ENCODE data around the gene RAPGEF3. TPM values are rescaled to one million over a fixed set of nuclear protein-coding genes. Genes with fewer than 3 reads are reported as not detected.
A peak's percentile ranks its signal among the peaks of the same experiment; 100 is the strongest.

Gene RAPGEF3
- polyA plus RNA-seq, 2 donors, result 23.2 to 75.2 TPM

- WGBS, 2 donors, result 88 to 89% methylated on average over 16 of the region's 16 CpGs
- no peaks in the 10 kb centered on the region for H3K9me3 ChIP-seq (ENCODE audit: control insufficient read depth in 2 of 2, insufficient read depth in 1 of 2, low read depth in 1 of 2, low read length in 1 of 2)
- H3K4me3 ChIP-seq (ENCODE audit: low read depth in 1 of 2, low read length in 2 of 2), result no peak overlapping the region
- H3K27ac ChIP-seq (ENCODE audit: low read depth in 2 of 2, low read length in 1 of 2), result no peak overlapping the region
- H3K27me3 ChIP-seq (ENCODE audit: control insufficient read depth in 1 of 2, insufficient read depth in 2 of 2, low read length in 2 of 2), result no peaks in the 10 kb centered on the region
- H3K4me1 ChIP-seq (ENCODE audit: control insufficient read depth in 2 of 2, insufficient read depth in 2 of 2, low read length in 1 of 2), result no peaks in the 10 kb centered on the region
- H3K36me3 ChIP-seq (ENCODE audit: control insufficient read depth in 2 of 2, insufficient read depth in 2 of 2, low read length in 1 of 2), result peaks cover 29 to 77% of the 10 kb centered on the region in 2 donors
These were observed 33.2 kb upstream of the RAPGEF3 start for GRCh38 chr12:47791874-47792273.

DNA sequence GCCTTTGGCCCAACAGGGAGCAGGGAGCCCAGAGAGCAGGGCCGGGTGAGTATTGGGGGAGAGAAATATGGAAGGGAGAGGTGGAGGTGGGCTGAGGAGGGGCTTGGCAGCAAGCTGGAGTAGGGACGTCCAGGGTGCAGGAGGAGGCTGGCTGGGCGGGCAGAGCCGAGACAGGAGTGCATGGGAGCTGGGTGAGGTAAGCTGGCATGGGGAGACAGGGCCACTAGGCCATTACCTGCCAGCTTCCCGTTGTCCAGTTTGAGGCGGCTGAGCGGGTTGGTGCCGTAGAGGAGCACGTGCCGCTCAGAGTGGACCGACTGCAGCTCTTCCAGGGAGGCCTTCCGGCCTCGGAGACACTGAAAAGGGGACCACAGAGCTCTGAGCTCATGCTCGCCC is 32.7 kb upstream of the RAPGEF3 start:
- Histone ChIP-seq H3K27me3 (ENCODE audit: control insufficient read depth in 1 of 2, insufficient read depth in 2 of 2, low read length in 2 of 2) (no peaks in the 10 kb centered on the region), H3K4me1 (ENCODE audit: control insufficient read depth in 2 of 2, insufficient read depth in 2 of 2, low read length in 1 of 2) (no peaks in the 10 kb centered on the region), H3K36me3 (ENCODE audit: control insufficient read depth in 2 of 2, insufficient read depth in 2 of 2, low read length in 1 of 2) (peaks cover 29 to 78% of the 10 kb centered on the region in 2 donors), H3K4me3 (ENCODE audit: low read depth in 1 of 2, low read length in 2 of 2) (no peak overlapping the region), H3K27ac (ENCODE audit: low read depth in 2 of 2, low read length in 1 of 2) (no peak overlapping the region), H3K9me3 (ENCODE audit: control insufficient read depth in 2 of 2, insufficient read depth in 1 of 2, low read depth in 1 of 2, low read length in 1 of 2) (no peaks in the 10 kb centered on the region)
- WGBS, 2 donors, result 89 to 92% methylated on average over 13 to 14 of the region's 14 CpGs

GRCh38 chr12:47790676-47791350 is 32.1 kb upstream of the RAPGEF3 start:
- peaks cover 25 to 79% of the 10 kb centered on the region in 2 donors for H3K36me3 ChIP-seq (ENCODE audit: control insufficient read depth in 2 of 2, insufficient read depth in 2 of 2, low read length in 1 of 2)
- H3K27me3 ChIP-seq (ENCODE audit: control insufficient read depth in 1 of 2, insufficient read depth in 2 of 2, low read length in 2 of 2), result no peaks in the 10 kb centered on the region
- H3K4me3 ChIP-seq (ENCODE audit: low read depth in 1 of 2, low read length in 2 of 2), result no peak overlapping the region
- no peaks in the 10 kb centered on the region for H3K4me1 ChIP-seq (ENCODE audit: control insufficient read depth in 2 of 2, insufficient read depth in 2 of 2, low read length in 1 of 2)
- H3K9me3 ChIP-seq (ENCODE audit: control insufficient read depth in 2 of 2, insufficient read depth in 1 of 2, low read depth in 1 of 2, low read length in 1 of 2), result no peaks in the 10 kb centered on the region
- 92 to 94% methylated on average over 20 of the region's 20 CpGs for WGBS, 2 donors
- no peak overlapping the region for H3K27ac ChIP-seq (ENCODE audit: low read depth in 2 of 2, low read length in 1 of 2)

GRCh38 chr12:47789712-47790489 is 31.2 kb upstream of the RAPGEF3 start:
- Histone ChIP-seq H3K9me3 (ENCODE audit: control insufficient read depth in 2 of 2, insufficient read depth in 1 of 2, low read depth in 1 of 2, low read length in 1 of 2) (no peaks in the 10 kb centered on the region), H3K4me1 (ENCODE audit: control insufficient read depth in 2 of 2, insufficient read depth in 2 of 2, low read length in 1 of 2) (no peaks in the 10 kb centered on the region), H3K27me3 (ENCODE audit: control insufficient read depth in 1 of 2, insufficient read depth in 2 of 2, low read length in 2 of 2) (no peaks in the 10 kb centered on the region), H3K27ac (ENCODE audit: low read depth in 2 of 2, low read length in 1 of 2) (no peak overlapping the region), H3K4me3 (ENCODE audit: low read depth in 1 of 2, low read length in 2 of 2) (no peak overlapping the region), H3K36me3 (ENCODE audit: control insufficient read depth in 2 of 2, insufficient read depth in 2 of 2, low read length in 1 of 2) (peaks cover 23 to 79% of the 10 kb centered on the region in 2 donors)
- WGBS, 2 donors, result 90 to 92% methylated on average over 22 of the region's 22 CpGs

GRCh38 chr12:47789141-47789540 is 30.5 kb upstream of the RAPGEF3 start:
- no peaks in the 10 kb centered on the region for H3K4me1 ChIP-seq (ENCODE audit: control insufficient read depth in 2 of 2, insufficient read depth in 2 of 2, low read length in 1 of 2)
- no peaks in the 10 kb centered on the region for H3K27me3 ChIP-seq (ENCODE audit: control insufficient read depth in 1 of 2, insufficient read depth in 2 of 2, low read length in 2 of 2)
- no peak overlapping the region for H3K4me3 ChIP-seq (ENCODE audit: low read depth in 1 of 2, low read length in 2 of 2)
- 90 to 95% methylated on average over 5 of the region's 5 CpGs for WGBS, 2 donors
- peaks cover 20 to 79% of the 10 kb centered on the region in 2 donors for H3K36me3 ChIP-seq (ENCODE audit: control insufficient read depth in 2 of 2, insufficient read depth in 2 of 2, low read length in 1 of 2)
- H3K9me3 ChIP-seq (ENCODE audit: control insufficient read depth in 2 of 2, insufficient read depth in 1 of 2, low read depth in 1 of 2, low read length in 1 of 2), result no peaks in the 10 kb centered on the region
- no peak overlapping the region for H3K27ac ChIP-seq (ENCODE audit: low read depth in 2 of 2, low read length in 1 of 2)

DNA sequence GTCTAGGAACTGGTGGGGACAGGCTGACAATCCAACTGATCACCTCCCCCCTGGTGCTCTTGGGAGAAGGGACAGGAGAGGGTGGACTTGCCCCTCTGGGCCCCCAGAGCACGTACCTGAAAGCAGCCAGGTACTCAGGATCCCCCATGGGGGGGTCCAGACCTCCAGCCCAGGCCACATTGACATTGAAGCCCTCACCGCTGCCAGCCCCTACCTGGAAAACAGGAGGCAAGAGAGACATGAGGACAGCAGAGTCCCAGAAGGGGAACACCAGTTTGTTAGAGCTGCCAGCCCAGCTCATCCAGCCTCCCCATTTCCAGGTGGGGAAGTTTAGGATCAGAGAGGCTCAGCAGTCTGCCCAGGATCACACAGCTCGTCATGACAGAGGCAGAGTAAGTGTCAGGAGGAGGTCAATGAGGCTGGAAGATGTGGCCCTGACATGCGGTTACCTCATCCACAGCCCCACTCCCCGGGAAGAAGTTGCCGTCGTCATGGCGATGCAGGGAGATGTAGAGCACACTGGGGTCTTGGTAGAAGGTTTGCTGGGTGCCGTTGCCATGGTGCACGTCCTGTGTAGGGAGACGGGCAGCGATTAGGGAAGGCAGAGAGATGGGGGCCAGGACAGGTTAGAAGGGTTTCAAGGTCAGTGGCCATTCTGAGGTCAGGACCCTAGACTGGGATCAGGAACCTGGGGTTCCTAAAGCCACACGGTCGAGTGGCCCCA is 29.1 kb upstream of the RAPGEF3 start:
- H3K9me3 ChIP-seq (ENCODE audit: control insufficient read depth in 2 of 2, insufficient read depth in 1 of 2, low read depth in 1 of 2, low read length in 1 of 2), result no peaks in the 10 kb centered on the region
- H3K27me3 ChIP-seq (ENCODE audit: control insufficient read depth in 1 of 2, insufficient read depth in 2 of 2, low read length in 2 of 2), result no peaks in the 10 kb centered on the region
- 82 to 83% methylated on average over 14 of the region's 14 CpGs for WGBS, 2 donors
- no peak overlapping the region for H3K4me3 ChIP-seq (ENCODE audit: low read depth in 1 of 2, low read length in 2 of 2)
- H3K4me1 ChIP-seq (ENCODE audit: control insufficient read depth in 2 of 2, insufficient read depth in 2 of 2, low read length in 1 of 2), result peaks cover 0 to 4% of the 10 kb centered on the region in 2 donors
- no peak overlapping the region for H3K27ac ChIP-seq (ENCODE audit: low read depth in 2 of 2, low read length in 1 of 2)
- H3K36me3 ChIP-seq (ENCODE audit: control insufficient read depth in 2 of 2, insufficient read depth in 2 of 2, low read length in 1 of 2), result peaks cover 21 to 86% of the 10 kb centered on the region in 2 donors

DNA sequence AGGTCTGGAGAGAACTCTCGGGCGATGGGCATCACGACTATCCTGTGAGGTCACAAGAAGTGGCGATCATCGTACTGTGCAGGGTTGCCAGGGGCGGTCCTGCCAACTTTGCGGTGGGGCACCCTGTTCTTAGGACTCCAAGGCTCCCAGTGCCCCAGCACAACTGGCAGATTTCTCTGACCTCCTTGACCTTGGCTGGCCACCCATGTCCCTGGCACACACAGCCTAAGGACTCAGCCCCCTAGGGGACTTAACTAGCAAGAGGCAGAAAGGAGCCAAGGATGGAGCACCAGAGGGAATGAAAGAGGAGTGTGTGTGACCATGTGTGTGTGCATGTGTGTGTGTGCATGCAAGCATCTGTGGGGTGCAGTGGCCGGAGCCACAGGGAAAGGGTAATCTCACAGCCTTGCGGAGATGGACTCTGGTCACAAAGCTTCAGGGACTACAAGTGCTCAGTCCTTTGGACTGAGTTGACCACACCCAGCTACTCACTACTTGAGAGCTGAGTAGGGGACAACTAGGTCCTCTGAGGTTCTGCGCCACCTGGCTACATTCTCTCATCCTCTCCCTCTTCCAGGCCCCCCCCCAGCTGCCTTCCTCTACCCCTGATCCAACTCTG is 28.1 kb upstream of the RAPGEF3 start:
- no peaks in the 10 kb centered on the region for H3K27me3 ChIP-seq (ENCODE audit: control insufficient read depth in 1 of 2, insufficient read depth in 2 of 2, low read length in 2 of 2)
- no peak overlapping the region for H3K4me3 ChIP-seq (ENCODE audit: low read depth in 1 of 2, low read length in 2 of 2)
- peaks cover 21 to 82% of the 10 kb centered on the region in 2 donors for H3K36me3 ChIP-seq (ENCODE audit: control insufficient read depth in 2 of 2, insufficient read depth in 2 of 2, low read length in 1 of 2)
- no peak overlapping the region for H3K27ac ChIP-seq (ENCODE audit: low read depth in 2 of 2, low read length in 1 of 2)
- no peaks in the 10 kb centered on the region for H3K9me3 ChIP-seq (ENCODE audit: control insufficient read depth in 2 of 2, insufficient read depth in 1 of 2, low read depth in 1 of 2, low read length in 1 of 2)
- WGBS, 2 donors, result 93 to 94% methylated on average over 10 of the region's 10 CpGs
- H3K4me1 ChIP-seq (ENCODE audit: control insufficient read depth in 2 of 2, insufficient read depth in 2 of 2, low read length in 1 of 2), result peaks cover 2 to 9% of the 10 kb centered on the region in 2 donors

DNA sequence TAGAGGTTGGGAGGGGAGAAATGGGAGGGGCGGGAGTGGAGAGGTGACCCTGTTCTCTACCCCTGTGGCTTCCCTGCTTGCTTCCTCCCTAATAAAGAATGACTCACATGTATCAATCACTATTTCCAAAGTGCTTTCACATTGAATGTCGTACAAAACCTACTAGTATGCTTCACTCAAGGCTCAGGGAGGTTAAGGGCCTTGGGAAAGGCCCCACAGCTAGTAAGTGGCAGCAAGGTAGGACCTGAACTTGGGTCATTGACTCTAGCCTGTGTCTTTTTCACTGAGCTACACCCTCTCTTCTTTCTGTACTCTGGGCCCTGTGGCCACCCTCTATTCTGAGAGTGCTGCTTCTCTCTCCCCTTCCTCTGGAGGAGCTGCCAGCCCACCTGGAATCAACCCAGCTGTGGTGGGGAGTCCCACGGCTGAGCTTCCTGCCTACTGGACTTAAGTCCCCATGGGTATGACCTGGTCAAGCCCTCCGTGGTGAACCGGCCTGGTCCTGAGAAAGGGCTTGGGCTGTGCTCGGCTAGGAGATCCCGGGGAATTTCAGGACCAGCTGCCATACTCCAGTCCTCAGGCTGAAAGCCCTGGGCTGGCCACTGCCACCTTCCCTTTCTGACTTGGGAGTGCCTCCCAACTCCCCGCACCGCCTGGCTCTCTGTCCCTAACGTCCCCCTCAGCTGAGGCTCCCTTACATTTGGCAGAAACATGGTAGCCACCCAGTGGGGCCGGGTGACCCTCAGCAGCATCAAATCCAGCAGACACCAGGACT is 27.4 kb upstream of the RAPGEF3 start:
- Histone ChIP-seq H3K27ac (ENCODE audit: low read depth in 2 of 2, low read length in 1 of 2) (peak overlapping the region; percentile 25 to 67), H3K4me3 (ENCODE audit: low read depth in 1 of 2, low read length in 2 of 2) (no peak overlapping the region), H3K36me3 (ENCODE audit: control insufficient read depth in 2 of 2, insufficient read depth in 2 of 2, low read length in 1 of 2) (peaks cover 21 to 79% of the 10 kb centered on the region in 2 donors), H3K9me3 (ENCODE audit: control insufficient read depth in 2 of 2, insufficient read depth in 1 of 2, low read depth in 1 of 2, low read length in 1 of 2) (no peaks in the 10 kb centered on the region), H3K27me3 (ENCODE audit: control insufficient read depth in 1 of 2, insufficient read depth in 2 of 2, low read length in 2 of 2) (no peaks in the 10 kb centered on the region), H3K4me1 (ENCODE audit: control insufficient read depth in 2 of 2, insufficient read depth in 2 of 2, low read length in 1 of 2) (peaks cover 2 to 15% of the 10 kb centered on the region in 2 donors)
- WGBS, 2 donors, result 76 to 82% methylated on average over 11 of the region's 11 CpGs
